Epidermal melanocyte (primary cell): ENCODE measurements around the gene ARHGAP15.
"Not testable (repeated sequence)": the region's sequence is repeated elsewhere in the genome, so short reads cannot be mapped to it uniquely, and the experiment has no call there.

ENCODE experiments used
- DNase-seq: peaks from one replicate; pipeline ENCODE4 v3.0.0; 2011; ENCODE audit warnings: low spot score; ENCODE audit not compliant: insufficient read length

ARHGAP15 gene

DNA sequence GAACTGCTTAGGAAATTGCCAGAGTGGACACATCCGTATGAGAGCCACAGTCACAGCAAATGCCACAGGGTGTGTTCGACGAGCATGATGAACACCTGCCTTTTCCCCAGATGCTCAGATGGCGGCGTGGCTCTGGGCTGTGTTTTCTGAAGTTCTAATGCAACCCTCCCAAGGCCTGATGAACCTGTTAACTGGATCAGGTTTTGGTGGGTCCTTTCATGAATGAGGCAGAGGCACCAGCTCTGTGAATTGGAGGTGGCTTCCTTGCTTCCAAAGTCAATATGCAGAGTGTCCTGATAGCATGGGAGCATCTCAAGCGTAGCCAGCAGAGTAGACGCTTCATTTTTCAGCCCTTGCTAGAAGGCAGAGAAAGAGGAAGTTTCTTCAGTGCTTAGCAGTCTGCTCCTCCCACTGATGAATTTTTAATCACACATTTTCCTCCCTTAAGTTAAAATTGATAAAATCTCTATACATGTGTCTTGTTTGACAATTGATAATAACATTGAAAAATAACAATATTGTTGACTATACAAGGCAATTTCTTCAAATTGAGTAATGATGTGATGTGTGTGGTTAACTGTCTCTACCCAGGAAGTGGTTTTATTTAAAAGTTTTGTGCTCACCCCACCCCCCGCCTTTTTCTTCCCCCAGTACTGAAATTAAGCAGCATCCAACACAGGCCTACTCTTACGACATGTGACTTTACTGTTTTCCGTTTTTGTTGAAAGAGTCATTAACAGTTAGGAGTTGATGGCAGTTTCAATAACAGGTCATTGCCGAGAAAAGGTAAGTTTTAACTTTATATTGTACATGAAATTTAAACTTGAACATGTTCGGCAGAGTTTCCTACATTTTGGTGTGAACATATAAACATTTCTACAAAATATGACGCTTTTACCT, at the start of gene ARHGAP15:
TSS of gene ARHGAP15 (plus strand) at position 739 of the 900 bp plus-strand sequence.
- DNase-seq, result no peak

DNA sequence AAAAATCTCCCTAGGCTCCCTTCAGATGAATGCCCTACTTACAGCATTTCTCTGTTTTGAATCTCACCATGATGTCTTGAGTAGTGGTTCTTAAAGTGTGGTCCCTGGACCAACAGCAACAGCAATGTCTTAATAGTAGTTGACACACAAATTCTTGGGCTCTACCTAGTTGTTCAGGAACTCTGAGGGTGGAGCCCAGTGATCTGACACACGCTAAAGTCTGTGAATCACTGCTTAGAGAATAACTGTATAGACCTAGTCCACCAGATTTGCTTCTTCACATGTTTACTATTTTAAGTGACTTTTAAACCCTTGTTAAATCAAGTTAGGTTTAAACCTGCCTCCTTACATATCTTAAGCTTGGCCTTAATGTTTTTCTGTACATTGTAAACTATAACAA, 47.6 kb upstream of the ARHGAP15 start:
- no peak for DNase-seq

- DNase-seq, result no peak
Observed at GRCh38 chr2:143083636-143084035, 45.6 kb upstream of the ARHGAP15 start.

DNA sequence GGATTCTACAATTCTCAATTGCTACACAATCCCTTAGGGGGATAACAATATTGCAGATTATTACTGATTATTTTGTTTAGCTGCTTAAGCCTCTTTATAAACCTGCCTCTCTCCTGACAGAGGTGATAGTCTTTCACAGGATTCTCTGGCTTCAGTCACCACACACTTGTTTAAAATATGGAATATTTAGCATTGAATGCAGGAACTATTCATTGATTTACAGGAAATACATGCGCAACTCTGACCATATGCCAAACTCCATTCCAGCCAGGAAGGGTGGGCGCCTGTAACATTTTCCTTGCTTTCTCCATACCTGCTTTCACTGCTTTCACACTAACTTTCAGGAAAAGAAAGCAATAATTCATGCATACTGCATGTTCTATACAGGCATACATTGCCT, 44.8 kb upstream of the ARHGAP15 start:
- DNase-seq, result no peak

- no peak for DNase-seq
Observed at GRCh38 chr2:143085125-143085784, 44.0 kb upstream of the ARHGAP15 start.

GRCh38 chr2:143087033-143087432, 42.2 kb upstream of the ARHGAP15 start:
- no peak for DNase-seq

DNA sequence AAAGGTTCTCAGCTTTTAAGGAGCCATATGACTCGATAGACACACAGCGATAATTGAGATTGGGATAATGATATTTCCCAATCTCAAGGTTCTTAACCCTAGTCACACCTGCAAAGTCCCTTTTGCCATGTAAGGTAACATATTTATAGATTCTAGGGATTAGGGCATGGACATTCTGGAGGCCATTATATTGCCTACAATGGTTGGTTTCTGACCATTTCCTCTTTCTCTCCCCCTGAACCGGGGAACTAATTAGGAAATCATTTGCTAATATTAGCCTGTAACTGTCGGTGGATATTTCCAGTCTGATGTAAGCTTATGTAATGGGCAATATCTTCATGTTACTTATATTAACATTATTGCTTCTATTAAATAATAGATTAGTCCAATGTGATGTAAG, 40.8 kb upstream of the ARHGAP15 start:
- no peak for DNase-seq

DNA sequence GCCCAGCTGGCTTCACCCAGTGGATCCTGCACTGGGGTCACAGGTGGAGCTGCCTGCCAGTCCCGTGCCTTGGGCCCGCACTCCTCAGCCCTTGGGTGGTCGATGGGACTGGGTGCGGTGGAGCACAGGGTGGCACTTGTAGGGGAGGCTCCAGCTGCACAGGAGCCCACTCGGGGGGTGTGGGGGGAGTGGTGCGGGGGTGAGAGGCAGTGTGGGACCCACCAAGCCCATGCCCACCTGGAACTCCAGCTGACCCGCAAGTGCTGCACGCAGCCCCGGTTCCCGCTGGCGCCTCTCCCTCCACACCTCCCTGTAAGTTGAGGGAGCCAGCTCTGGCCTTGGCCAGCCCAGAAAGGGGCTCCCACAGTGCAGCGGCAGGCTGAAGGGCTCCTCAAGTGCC, 39.7 kb upstream of the ARHGAP15 start:
- not testable (repeated sequence) for DNase-seq

DNA sequence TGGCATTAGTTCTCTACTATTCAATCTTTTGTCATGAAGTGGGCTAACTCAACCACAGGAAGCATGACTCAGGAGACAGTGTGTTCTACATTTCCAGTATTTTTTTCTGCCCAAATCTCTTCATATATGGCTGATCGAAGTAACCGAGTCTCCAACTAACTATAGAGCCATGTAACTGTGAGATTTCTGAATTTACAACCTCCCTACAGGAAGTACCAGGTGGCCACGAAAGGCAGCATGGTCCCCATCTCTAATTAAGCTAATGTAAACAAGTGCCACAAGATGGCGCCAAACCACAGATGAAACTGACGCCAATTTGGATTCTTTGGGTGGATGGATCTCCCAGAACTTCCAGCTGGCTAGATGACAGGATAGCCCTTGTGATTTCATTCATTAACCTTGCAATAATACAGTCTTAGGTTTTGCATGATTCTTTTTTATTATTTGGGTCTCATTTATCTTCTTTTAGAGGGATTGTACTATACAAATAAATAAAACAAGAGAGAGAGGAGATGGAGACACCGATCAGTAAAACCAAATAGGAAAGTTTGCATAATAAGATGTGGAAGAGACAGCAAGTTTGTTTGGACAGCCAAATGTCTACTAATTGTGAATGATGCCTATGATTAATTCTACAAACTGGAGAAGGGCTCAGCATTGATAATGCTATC, 18.3 kb upstream of the ARHGAP15 start:
- peak; percentile 69 for DNase-seq

DNA sequence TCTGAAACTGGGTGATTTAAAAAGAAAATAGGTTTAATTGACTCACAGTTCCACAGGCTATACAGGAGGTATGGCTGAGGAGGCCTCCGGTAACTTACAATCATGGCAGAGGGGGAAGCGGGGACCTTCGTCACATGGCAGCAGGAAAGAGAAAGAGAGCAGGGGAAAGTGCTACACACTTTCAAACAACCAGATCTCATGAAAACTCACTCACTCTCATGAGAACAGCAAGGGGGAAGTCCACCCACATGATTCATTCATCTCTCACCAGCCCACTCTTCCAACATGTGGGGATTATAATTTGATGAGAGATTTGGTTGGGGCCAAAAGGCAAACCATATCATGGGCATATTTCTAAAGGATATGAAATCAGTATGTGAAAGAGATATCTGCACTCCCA, 12.0 kb upstream of the ARHGAP15 start:
- no peak for DNase-seq

GRCh38 chr2:143121079-143121478, 8.1 kb upstream of the ARHGAP15 start:
- no peak for DNase-seq

DNA sequence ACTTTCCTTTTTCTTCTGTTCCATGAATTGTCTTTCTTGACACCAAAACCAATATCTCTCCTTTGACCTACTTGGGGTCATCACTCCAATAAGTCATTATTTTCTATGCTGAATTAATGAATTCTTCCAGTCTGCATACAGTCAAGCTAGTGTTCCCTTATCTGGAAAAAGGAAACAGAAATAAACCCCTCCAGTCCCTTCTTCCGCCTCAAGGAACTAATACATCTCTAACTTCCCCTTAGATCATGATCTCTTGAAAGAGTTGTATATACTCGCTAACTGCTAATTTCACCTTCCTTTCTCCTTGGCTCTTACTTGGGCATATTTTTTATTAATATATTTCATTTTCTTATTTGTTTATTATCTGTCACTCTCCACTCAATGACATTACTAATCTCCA, 7.3 kb upstream of the ARHGAP15 start:
- DNase-seq, result no peak

DNA sequence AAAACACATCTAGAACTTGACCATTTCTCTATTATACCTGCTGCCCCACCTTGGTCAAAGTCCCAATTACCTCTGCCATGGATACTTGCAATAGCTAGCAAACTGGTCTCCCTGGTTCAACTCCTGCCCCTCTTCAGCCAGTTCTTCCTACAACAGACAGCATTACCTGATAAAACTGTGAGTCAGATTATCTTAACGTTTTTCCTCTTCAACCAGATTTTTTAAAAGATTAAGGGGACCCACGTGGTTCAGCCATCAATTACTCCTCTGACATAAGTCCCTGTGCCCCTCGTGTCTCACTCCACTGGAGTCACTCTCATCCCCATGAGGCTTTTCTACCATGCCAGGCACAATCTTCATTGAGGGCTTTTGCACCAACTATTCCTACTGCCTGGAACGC, 5.3 kb upstream of the ARHGAP15 start:
- DNase-seq, result no peak

GRCh38 chr2:143124445-143124844, 4.8 kb upstream of the ARHGAP15 start:
- DNase-seq, result no peak

- no peak for DNase-seq
Observed at GRCh38 chr2:143125717-143126116, 3.5 kb upstream of the ARHGAP15 start.

DNA sequence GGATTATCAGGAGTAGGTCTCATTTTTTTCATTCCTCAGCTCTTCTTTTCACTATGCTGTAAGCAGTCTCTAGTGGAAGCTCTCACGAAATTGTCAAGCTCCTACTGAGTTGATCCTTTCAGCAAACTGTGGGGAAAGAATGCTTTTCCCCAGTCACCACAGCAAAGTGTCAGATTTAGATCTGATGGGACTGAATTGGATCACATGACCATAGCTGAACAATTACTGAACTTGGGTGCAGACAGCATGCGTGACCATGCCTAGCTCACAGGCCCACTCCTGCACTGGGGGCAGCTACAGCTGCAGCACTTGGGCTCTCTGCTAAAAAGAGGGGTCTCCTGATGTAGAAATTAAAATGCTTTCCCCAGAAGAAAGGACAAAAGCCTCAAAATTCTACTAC, 3.1 kb downstream of the ARHGAP15 start:
- DNase-seq, result no peak

GRCh38 chr2:143133783-143134182, 4.6 kb downstream of the ARHGAP15 start:
- DNase-seq, result no peak

DNA sequence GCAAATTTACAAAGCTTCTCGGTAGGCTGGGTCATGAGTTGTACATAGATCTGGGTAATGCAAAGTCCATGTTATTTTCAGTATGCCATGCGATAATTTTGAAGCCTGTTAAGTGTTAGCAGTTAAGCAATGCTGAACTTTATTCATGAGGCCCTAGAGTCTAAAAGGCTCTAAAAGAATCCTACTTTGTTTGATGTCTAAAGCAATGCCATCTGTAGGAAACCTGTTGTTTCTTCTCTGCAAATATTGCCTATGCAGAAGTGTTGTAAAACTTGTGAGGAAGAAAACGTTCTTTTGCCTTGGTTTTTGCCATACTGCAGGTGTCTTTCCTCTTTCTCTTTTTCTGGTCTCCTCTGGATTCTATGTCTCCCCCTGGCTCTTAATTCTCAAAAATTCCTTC, 9.1 kb downstream of the ARHGAP15 start:
- no peak for DNase-seq

DNA sequence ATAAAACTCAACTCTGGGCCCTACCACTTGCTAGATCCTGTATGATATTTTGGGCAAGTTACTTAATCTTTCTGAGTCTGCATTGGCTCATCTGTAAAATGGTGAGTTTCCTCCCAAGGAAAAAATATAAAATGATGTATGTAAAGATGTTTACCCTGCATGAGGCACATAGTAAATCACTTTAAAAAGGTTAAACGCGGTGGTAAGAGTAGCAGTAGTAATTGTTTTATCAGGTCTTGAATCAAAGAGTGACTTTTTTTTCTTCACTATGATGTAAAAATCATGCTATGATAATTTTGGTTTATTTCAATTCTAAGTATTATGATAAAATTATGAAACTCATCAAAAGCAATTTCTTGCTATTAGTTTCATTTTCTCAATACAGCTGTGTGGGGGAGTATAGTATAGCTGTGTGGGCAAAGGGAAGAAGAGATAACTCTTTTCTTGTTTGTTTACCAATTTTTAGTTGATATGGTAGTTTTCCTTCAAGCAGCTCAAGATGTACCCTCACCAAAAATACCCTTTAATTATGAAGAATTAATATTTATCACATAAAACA, 10.7 kb downstream of the ARHGAP15 start:
- no peak for DNase-seq

DNA sequence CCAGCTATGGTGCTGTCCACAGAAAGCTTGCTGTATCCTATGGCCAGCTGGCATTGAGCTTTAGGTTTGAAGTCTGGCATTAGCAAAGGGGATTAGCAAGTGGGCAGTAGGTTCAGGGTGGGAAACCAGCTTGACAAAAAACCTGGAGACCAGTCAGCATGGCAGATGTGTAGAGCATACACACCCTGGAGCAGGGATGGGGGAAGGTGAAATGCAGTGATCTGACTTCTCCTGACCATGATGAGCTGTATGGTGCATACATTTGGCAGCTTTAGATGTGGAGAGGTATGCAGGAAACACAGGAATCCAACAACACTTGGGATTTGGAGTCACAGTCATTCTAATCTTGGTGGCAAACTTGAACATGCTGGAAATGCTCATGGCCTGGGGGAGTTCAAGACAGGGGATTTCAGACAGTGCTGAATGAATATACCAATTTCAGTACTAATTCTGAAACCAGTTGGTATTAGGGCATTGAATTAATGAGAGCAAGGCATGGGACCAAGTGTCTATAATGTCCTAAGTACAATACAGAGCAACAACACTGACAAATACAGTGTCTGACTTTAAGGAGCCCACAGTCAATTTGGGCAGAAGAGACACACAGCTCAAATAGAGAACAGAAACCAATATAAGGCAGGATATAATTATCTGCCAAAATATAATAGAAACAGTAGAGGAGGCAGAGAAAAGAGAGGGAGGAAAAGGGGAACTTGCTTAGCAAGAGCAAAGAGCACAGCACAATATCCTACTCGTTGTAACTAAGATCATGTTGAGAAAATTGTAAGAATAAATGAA, 11.8 kb downstream of the ARHGAP15 start:
- DNase-seq, result no peak

DNA sequence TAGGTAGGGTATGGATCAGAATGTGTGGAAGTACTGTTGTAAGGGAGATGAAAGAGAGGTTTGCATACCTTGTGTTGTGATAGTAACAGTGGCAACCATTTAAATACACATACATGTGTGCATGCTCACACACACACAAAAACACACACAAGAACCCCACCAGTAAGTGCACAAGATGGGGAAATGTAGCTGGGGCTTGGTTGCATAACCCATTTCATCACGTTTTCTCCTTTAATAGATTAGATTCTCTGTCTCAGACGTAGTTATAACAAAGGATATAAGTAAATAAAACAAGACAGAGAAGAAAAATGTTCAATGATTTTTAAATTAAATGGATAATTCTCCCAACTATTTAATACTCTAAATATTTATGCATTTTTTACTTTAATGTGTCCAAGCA, 13.4 kb downstream of the ARHGAP15 start:
- DNase-seq, result no peak
